BE2C (cell line): ENCODE results near the gene SMCO2.

ENCODE experiments used
- DNase-seq: peaks from one replicate; pipeline ENCODE4 v3.0.0-alpha.2; 2020
- H3K27me3 ChIP-seq: fragments of 250-450 bp; sonication (Bioruptor Pico); 2 replicates; pipeline ENCODE4 v1.5.1; 2020; ENCODE audit warnings: mild to moderate bottlenecking
- H3K36me3 ChIP-seq: fragments of 250-450 bp; sonication (Bioruptor Pico); 2 replicates; pipeline ENCODE4 v1.5.1; 2020; ENCODE audit warnings: mild to moderate bottlenecking
- H3K4me1 ChIP-seq: fragments of 250-450 bp; sonication (Bioruptor Pico); 2 replicates; pipeline ENCODE4 v1.5.1; 2020
- H3K4me3 ChIP-seq: 2 replicates; pipeline ENCODE4 v1.5.1; 2011; ENCODE audit warnings: low read depth, low read length
- H3K9me3 ChIP-seq: fragments of 250-450 bp; sonication (Bioruptor Pico); 2 replicates; pipeline ENCODE4 v1.5.1; 2020
- CTCF ChIP-seq: IDR thresholded peaks from 2 replicates; pipeline ENCODE4 v1.5.1; 2012; ENCODE audit warnings: mild to moderate bottlenecking, low read depth, low read length

The SMCO2 gene

GRCh38 chr12:27521981-27522380 is 75.4 kb downstream of the SMCO2 start:
- Histone ChIP-seq H3K9me3 (no peaks in the 10 kb centered on the region), H3K4me1 (peaks cover 31% of the 10 kb centered on the region), H3K4me3 (no peak overlapping the region), H3K27me3 (no peaks in the 10 kb centered on the region), H3K36me3 (no peaks in the 10 kb centered on the region)
- TF ChIP-seq CTCF = no peak
- DNase-seq = no peak

- no peak for DNase-seq
- no peak for TF ChIP-seq CTCF
Measured at GRCh38 chr12:27523305-27523641, 76.7 kb downstream of the SMCO2 start.

DNA sequence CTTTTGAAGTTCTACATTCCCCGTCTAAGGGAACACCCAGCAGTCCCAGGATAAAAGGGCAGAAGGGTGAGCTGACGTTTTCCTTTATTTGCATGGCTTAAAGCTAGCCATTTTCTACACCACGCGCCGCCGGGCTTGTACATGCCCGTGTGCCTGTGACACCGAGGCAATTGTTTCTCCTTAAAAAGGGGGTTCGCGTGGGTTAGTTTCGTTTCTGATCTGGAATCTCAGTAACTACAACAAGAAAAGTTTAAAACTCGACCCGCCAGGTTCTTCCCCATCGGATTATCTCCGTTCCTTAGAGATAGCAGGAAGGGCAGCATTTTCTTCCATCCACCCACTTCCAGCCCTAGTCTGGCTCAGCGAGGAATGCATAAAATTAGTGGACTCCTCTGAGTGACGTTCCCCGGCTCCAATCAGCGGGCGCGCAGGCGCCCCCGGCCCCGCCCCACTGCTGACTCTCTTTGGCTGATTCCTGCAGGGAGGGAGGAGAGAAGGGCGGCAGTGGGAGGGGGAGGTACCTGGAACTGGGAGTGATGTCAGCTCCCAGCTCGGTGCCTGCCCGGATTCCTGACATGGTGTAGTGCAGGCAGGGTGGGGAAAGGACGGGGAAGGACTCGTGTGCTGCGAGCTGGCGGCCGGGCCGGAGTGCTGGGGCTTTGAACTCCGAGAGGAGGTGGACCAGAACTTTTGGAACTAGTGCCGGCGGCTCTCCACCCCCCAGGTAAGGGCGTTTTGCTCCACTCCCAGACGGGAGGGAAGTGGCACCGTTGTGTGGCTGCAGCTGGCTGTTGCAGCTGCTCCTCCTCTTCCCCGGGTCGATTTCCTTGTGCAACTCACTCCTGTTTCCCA is 77.3 kb downstream of the SMCO2 start, which contains the start of gene PPFIBP1:
Gene PPFIBP1 (plus strand): TSS at position 565 of the 852 bp plus-strand sequence. CDS start 109,191 bp downstream, outside the sequence.
- Histone ChIP-seq H3K27me3 (no peaks in the 10 kb centered on the region), H3K4me3 (peak within 1 kb of the TSS; percentile 83), H3K36me3 (no peaks in the 10 kb centered on the region; the same call in 1 of the 2 replicates), H3K4me1 (peaks cover 23% of the 10 kb centered on the region), H3K9me3 (no peaks in the 10 kb centered on the region)
- TF ChIP-seq CTCF = no peak; the same call in 1 of the 2 replicates
- peak; percentile 98 for DNase-seq

More at GRCh38 chr12:27523305-27523641, 76.7 kb downstream of the SMCO2 start:
- peaks cover 26% of the 10 kb centered on the region for H3K4me1 ChIP-seq
- H3K9me3 ChIP-seq = no peaks in the 10 kb centered on the region
- H3K4me3 ChIP-seq = peak overlapping the region; percentile 83
- H3K27me3 ChIP-seq = no peaks in the 10 kb centered on the region
- H3K36me3 ChIP-seq = no peaks in the 10 kb centered on the region; the same call in 1 of the 2 replicates

GRCh38 chr12:27524494-27524835 is 77.9 kb downstream of the SMCO2 start:
- DNase-seq = no peak
- Histone ChIP-seq H3K4me1 (peaks cover 17% of the 10 kb centered on the region), H3K9me3 (no peaks in the 10 kb centered on the region), H3K27me3 (no peaks in the 10 kb centered on the region), H3K4me3 (peak overlapping the region; percentile 83), H3K36me3 (no peaks in the 10 kb centered on the region; the same call in 1 of the 2 replicates)
- TF ChIP-seq CTCF = no peak

- peak overlapping the region; percentile 83 for H3K4me3 ChIP-seq
- no peak for DNase-seq
Measured at GRCh38 chr12:27524839-27525753, 78.6 kb downstream of the SMCO2 start.

More at GRCh38 chr12:27524839-27525753, 78.6 kb downstream of the SMCO2 start:
- Histone ChIP-seq H3K36me3 (no peaks in the 10 kb centered on the region; the same call in 1 of the 2 replicates), H3K4me1 (peaks cover 16% of the 10 kb centered on the region), H3K9me3 (no peaks in the 10 kb centered on the region), H3K27me3 (no peaks in the 10 kb centered on the region)
- no peak for TF ChIP-seq CTCF
